HCT116 (cell line): ENCODE data around the gene MBL2. TPM values are rescaled to one million over a fixed set of nuclear protein-coding genes. Genes with fewer than 3 reads are reported as not detected.

Experiments
- ATAC-seq: fragments of 200-7000 bp; cut with Tn5 transposase; 2 replicates; pipeline ENCODE4 v1.9.1; 2020; ENCODE audit warnings: mild to moderate bottlenecking, moderate library complexity
- BruUV-seq: library from RNA; stranded (reverse); fragments of 400-500 nt; replicated peaks from 2 replicates; lab custom pipeline; 2021; lab: Mats Ljungman, UMichigan
- CTCF ChIA-PET: fragments of 300-600 bp; sonication (Branson Sonifier 250); formaldehyde crosslinking; loops from one replicate; lab custom pipeline; 2021; ENCODE audit warnings: antibody characterized with exemption; lab: Charles Lee
- POLR2A ChIA-PET: fragments of 300-600, 350-600 bp; sonication (Branson Sonifier 250); formaldehyde crosslinking; loops from one replicate; lab custom pipeline; 2021; ENCODE audit warnings: antibody characterized with exemption; lab: Charles Lee
- RAD21 ChIA-PET, 2 experiments: fragments of 300-600 bp; sonication (Branson Sonifier 250); formaldehyde crosslinking; loops; one replicate each; lab custom pipeline; 2023; ENCODE audit warnings: low total read pairs in 2 of 2; ENCODE audit not compliant: uncharacterized antibody in 2 of 2, unreplicated experiment in 2 of 2, low non-redundant PET in 1 of 2; lab: Charles Lee
- DNase-seq: peaks from one replicate; pipeline ENCODE4 v3.0.0-alpha.2; 2010; ENCODE audit warnings: low read depth, low spot score
- H2AFZ ChIP-seq: fragments of 200-600 bp; shearing (Covaris generic), sonication (generic); 2 replicates; pipeline ENCODE4 v1.6.1; 2017; ENCODE audit warnings: low read depth, mixed run types, mixed read lengths, antibody characterized with exemption, low read length; ENCODE audit not compliant: poor library complexity, severe bottlenecking
- H3K27ac ChIP-seq: 2 replicates; pipeline ENCODE4 v1.5.1; 2012; ENCODE audit warnings: low read depth, low read length
- H3K27me3 ChIP-seq: fragments of 200-600 bp; sonication (generic); 2 replicates; pipeline ENCODE4 v1.6.1; 2016; ENCODE audit warnings: mixed run types, low read length, mixed read lengths; ENCODE audit not compliant: insufficient read depth
- H3K36me3 ChIP-seq, 2 experiments: fragments of 200-500 bp in 1 of 2; fragments of 200-600 bp in 1 of 2; sonication (Bioruptor generic) in 1 of 2; sonication (generic) in 1 of 2; 2 replicates each; pipeline versions ENCODE4 v1.5.1 to v1.6.1; 2014 to 2016; ENCODE audit warnings: low read length in 2 of 2, inconsistent platforms in 1 of 2, mixed read lengths in 1 of 2, mixed run types in 1 of 2; ENCODE audit not compliant: insufficient read depth in 2 of 2, control insufficient read depth in 1 of 2
- H3K4me1 ChIP-seq, 2 experiments: fragments of 200-600 bp in 1 of 2; sonication (generic) in 1 of 2; 2 replicates each; pipeline versions ENCODE4 v1.5.1 to v1.6.1; 2012 to 2017; ENCODE audit warnings: low read length in 2 of 2, inconsistent platforms in 1 of 2, mild to moderate bottlenecking in 1 of 2, mixed read lengths in 1 of 2, mixed run types in 1 of 2, moderate library complexity in 1 of 2; ENCODE audit not compliant: insufficient read depth in 2 of 2, control insufficient read depth in 1 of 2
- H3K4me2 ChIP-seq: fragments of 200-600 bp; sonication (generic); 2 replicates; pipeline ENCODE4 v1.6.1; 2017; ENCODE audit warnings: mixed run types, low read length, mixed read lengths
- H3K4me3 ChIP-seq, 2 experiments: fragments of 200-600 bp in 1 of 2; sonication (generic) in 1 of 2; replicated peaks in 1 of 2; 2 replicates each; pipeline ENCODE4 v1.5.1; 2011 to 2016; ENCODE audit warnings: low read length in 2 of 2, control low read depth in 1 of 2, low read depth in 1 of 2, mild to moderate bottlenecking in 1 of 2, mixed read lengths in 1 of 2, mixed run types in 1 of 2
- H3K79me2 ChIP-seq: fragments of 200-600 bp; sonication (generic); 2 replicates; pipeline ENCODE4 v1.6.1; 2017; ENCODE audit warnings: mild to moderate bottlenecking, mixed run types, low read length, moderate library complexity, mixed read lengths; ENCODE audit not compliant: insufficient read depth
- H3K9ac ChIP-seq: fragments of 200-600 bp; sonication (generic); 2 replicates; pipeline ENCODE4 v1.6.1; 2016; ENCODE audit warnings: low read length, mixed read lengths
- H3K9me2 ChIP-seq: fragments of 200-600 bp; sonication (generic), shearing (Covaris generic); 2 replicates; pipeline ENCODE4 v1.6.1; 2017; ENCODE audit warnings: mixed run types, mild to moderate bottlenecking, moderate library complexity; ENCODE audit not compliant: insufficient read depth
- H3K9me3 ChIP-seq, 2 experiments: fragments of 200-500 bp in 1 of 2; fragments of 200-600 bp in 1 of 2; sonication (Bioruptor generic) in 1 of 2; sonication (generic) in 1 of 2; 2 replicates each; pipeline ENCODE4 v1.6.1; 2014 to 2017; ENCODE audit warnings: low read length in 2 of 2, mixed read lengths in 2 of 2, inconsistent platforms in 1 of 2, low read depth in 1 of 2, mild to moderate bottlenecking in 1 of 2, mixed run types in 1 of 2, moderate library complexity in 1 of 2; ENCODE audit not compliant: control insufficient read depth in 1 of 2, insufficient read depth in 1 of 2
- H4K20me1 ChIP-seq: fragments of 200-600 bp; sonication (generic), shearing (Covaris generic); 2 replicates; pipeline ENCODE4 v1.6.1; 2017; ENCODE audit warnings: mixed run types, mild to moderate bottlenecking, moderate library complexity; ENCODE audit not compliant: insufficient read depth
- CBX3 ChIP-seq: IDR thresholded peaks from 2 replicates; pipeline ENCODE4 v1.6.1; 2012; ENCODE audit warnings: low read depth
- ELF1 ChIP-seq: IDR thresholded peaks from 2 replicates; pipeline ENCODE4 v1.6.1; 2012; ENCODE audit warnings: low read depth, borderline replicate concordance
- EZH2 ChIP-seq: fragments of 200-600 bp; sonication (generic); IDR thresholded peaks from 2 replicates; pipeline ENCODE4 v1.6.1; 2017; ENCODE audit warnings: antibody characterized with exemption, mixed run types
- EZH2phosphoT487 ChIP-seq: fragments of 200-600 bp; IDR thresholded peaks from 2 replicates; pipeline ENCODE4 v1.6.1; 2018; ENCODE audit warnings: antibody characterized with exemption, borderline replicate concordance
- FOSL1 ChIP-seq: IDR thresholded peaks from 2 replicates; pipeline ENCODE4 v1.6.1; 2012; ENCODE audit warnings: low read depth
- JUND ChIP-seq: IDR thresholded peaks from 2 replicates; pipeline ENCODE4 v1.6.1; 2012
- POLR2A ChIP-seq: IDR thresholded peaks from 2 replicates; pipeline ENCODE4 v1.7.0; 2011; ENCODE audit warnings: borderline replicate concordance; ENCODE audit not compliant: insufficient read depth, insufficient read length; ENCODE audit errors: extremely low read depth
- POLR2AphosphoS5 ChIP-seq: IDR thresholded peaks from 2 replicates; pipeline ENCODE4 v1.6.1; 2011; ENCODE audit warnings: mild to moderate bottlenecking, low read depth, low read length, moderate library complexity
- RAD21 ChIP-seq: IDR thresholded peaks from 2 replicates; pipeline ENCODE4 v1.6.1; 2012; ENCODE audit warnings: low read depth, mild to moderate bottlenecking
- SIN3A ChIP-seq: IDR thresholded peaks from 2 replicates; pipeline ENCODE4 v1.6.1; 2012; ENCODE audit warnings: low read depth
- SP1 ChIP-seq: IDR thresholded peaks from 2 replicates; pipeline ENCODE4 v1.6.1; 2012; ENCODE audit warnings: low read depth
- SRF ChIP-seq: IDR thresholded peaks from 2 replicates; pipeline ENCODE4 v1.6.1; 2012; ENCODE audit warnings: low read depth
- YY1 ChIP-seq: IDR thresholded peaks from 2 replicates; pipeline ENCODE4 v1.6.1; 2011; ENCODE audit warnings: low read length, low read depth, moderate library complexity, mild to moderate bottlenecking; ENCODE audit not compliant: insufficient replicate concordance; ENCODE audit errors: extremely low read depth
- ZBTB33 ChIP-seq: IDR thresholded peaks from 2 replicates; pipeline ENCODE4 v1.6.1; 2011; ENCODE audit warnings: mild to moderate bottlenecking, low read length, moderate library complexity; ENCODE audit not compliant: insufficient replicate concordance; ENCODE audit errors: extremely low read depth
- ZFX ChIP-seq: fragments of 450-650 bp; IDR thresholded peaks from 2 replicates; pipeline ENCODE4 v1.6.1; 2017
- ZNF274 ChIP-seq: fragments of 200-500 bp; sonication (Bioruptor generic); IDR thresholded peaks from 2 replicates; pipeline ENCODE4 v1.6.1; 2014; ENCODE audit warnings: mild to moderate bottlenecking, low read depth, low read length, inconsistent platforms
- intact Hi-C: fragments of 100-400 bp; cut with micrococcal nuclease; formaldehyde crosslinking; loops from 2 replicates; pipeline ENCODE4 v1.10.0; 2022
- total RNA-seq: library from RNA; stranded (reverse); gene quantifications from one replicate; pipeline ENCODE4 v1.2.1, GENCODE V29; 2021; ENCODE audit not compliant: unreplicated experiment
- TF ChIP-seq, protein P1 (sequence below): IDR thresholded peaks from 2 replicates; pipeline ENCODE4 v1.6.1; 2012
- TF ChIP-seq, protein P2 (sequence below), 3 experiments: fragments of 200-600 bp in 1 of 3; sonication (generic) in 1 of 3; IDR thresholded peaks in 2 of 3; conservative IDR thresholded peaks in 1 of 3; 2 replicates each; pipeline ENCODE4 v1.5.1; 2012 to 2017; ENCODE audit warnings: low read depth in 2 of 3, low read length in 2 of 3, antibody characterized with exemption in 1 of 3, borderline replicate concordance in 1 of 3, control low read depth in 1 of 3, mild to moderate bottlenecking in 1 of 3, mixed read lengths in 1 of 3, mixed run types in 1 of 3, moderate library complexity in 1 of 3; ENCODE audit not compliant: insufficient read depth in 1 of 3

The MBL2 gene
- total RNA-seq, 1 experiment from 2014 or later, result not detected

GRCh38 chr10:52785418-52785817, 12.8 kb upstream of the MBL2 start (continued):
- TF ChIP-seq POLR2AphosphoS5 (no peak), POLR2A (no peak)

DNA sequence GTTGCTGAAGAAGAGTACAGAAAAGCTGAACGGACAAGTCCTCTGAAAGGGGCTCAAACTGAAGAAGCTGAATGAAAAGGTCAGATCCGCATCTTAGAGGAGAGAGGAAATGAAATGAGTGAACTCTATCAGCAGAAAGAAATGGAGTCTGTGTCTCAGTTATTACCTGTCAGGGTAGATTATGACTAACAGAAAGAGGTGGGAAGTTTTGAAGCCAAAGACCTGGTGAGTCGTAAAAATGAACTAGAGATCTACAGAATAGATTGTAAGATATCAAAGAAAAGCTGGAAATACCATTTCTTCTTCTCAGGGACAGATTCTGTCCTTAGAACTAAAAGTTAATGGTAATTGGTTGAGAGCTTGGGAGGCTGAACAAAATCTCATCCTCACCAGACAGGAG, 11.1 kb upstream of the MBL2 start:
- DNase-seq, result no peak
- no peak overlapping the region for H3K4me2 ChIP-seq
- ChIA-PET CTCF (no interaction called here), POLR2A (no interaction called here), RAD21 (no interaction called here)
- H3K27ac ChIP-seq, result no peak overlapping the region
- H3K79me2 ChIP-seq, result no peaks in the 10 kb centered on the region
- no peak overlapping the region for H2AFZ ChIP-seq
- no peak overlapping the region for H3K9ac ChIP-seq
- no peaks in the 10 kb centered on the region for H3K27me3 ChIP-seq
- no peak for TF ChIP-seq ZFX
- TF ChIP-seq FOSL1, result no peak
- TF ChIP-seq ELF1, result no peak
- TF ChIP-seq, protein P1, sequence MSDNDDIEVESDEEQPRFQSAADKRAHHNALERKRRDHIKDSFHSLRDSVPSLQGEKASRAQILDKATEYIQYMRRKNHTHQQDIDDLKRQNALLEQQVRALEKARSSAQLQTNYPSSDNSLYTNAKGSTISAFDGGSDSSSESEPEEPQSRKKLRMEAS, result no peak
- no peak for TF ChIP-seq SRF
- no peak for TF ChIP-seq ZBTB33
- TF ChIP-seq, protein P2, sequence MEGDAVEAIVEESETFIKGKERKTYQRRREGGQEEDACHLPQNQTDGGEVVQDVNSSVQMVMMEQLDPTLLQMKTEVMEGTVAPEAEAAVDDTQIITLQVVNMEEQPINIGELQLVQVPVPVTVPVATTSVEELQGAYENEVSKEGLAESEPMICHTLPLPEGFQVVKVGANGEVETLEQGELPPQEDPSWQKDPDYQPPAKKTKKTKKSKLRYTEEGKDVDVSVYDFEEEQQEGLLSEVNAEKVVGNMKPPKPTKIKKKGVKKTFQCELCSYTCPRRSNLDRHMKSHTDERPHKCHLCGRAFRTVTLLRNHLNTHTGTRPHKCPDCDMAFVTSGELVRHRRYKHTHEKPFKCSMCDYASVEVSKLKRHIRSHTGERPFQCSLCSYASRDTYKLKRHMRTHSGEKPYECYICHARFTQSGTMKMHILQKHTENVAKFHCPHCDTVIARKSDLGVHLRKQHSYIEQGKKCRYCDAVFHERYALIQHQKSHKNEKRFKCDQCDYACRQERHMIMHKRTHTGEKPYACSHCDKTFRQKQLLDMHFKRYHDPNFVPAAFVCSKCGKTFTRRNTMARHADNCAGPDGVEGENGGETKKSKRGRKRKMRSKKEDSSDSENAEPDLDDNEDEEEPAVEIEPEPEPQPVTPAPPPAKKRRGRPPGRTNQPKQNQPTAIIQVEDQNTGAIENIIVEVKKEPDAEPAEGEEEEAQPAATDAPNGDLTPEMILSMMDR (IDR thresholded peaks at IDR 0.05 in 2 of 3, conservative IDR thresholded peaks at IDR 0.05 in 1 of 3; ENCODE audit: borderline replicate concordance in 1 of 3, insufficient read depth in 1 of 3, low read depth in 2 of 3, low read length in 2 of 3), result no peak
- TF ChIP-seq YY1, result no peak
- no peak for TF ChIP-seq JUND
- TF ChIP-seq RAD21, result no peak
- no peak for TF ChIP-seq CBX3
- TF ChIP-seq SIN3A, result no peak
- TF ChIP-seq EZH2phosphoT487, result no peak
- TF ChIP-seq EZH2, result no peak
- TF ChIP-seq ZNF274, result no peak
- no peak for TF ChIP-seq SP1
- H4K20me1 ChIP-seq, result no peaks in the 10 kb centered on the region
- intact Hi-C loops, result no loop called here
- no peak for ATAC-seq
- H3K4me3 ChIP-seq, result no peak overlapping the region
- H3K9me3 ChIP-seq, result no peaks in the 10 kb centered on the region
- no peaks in the 10 kb centered on the region for H3K36me3 ChIP-seq
- no peaks in the 10 kb centered on the region for H3K9me2 ChIP-seq
- H3K4me1 ChIP-seq, result no peaks in the 10 kb centered on the region
- BruUV-seq, result no TSS peak
